Measurements from ENCODE around the gene SOX15.

Gene SOX15

DNA sequence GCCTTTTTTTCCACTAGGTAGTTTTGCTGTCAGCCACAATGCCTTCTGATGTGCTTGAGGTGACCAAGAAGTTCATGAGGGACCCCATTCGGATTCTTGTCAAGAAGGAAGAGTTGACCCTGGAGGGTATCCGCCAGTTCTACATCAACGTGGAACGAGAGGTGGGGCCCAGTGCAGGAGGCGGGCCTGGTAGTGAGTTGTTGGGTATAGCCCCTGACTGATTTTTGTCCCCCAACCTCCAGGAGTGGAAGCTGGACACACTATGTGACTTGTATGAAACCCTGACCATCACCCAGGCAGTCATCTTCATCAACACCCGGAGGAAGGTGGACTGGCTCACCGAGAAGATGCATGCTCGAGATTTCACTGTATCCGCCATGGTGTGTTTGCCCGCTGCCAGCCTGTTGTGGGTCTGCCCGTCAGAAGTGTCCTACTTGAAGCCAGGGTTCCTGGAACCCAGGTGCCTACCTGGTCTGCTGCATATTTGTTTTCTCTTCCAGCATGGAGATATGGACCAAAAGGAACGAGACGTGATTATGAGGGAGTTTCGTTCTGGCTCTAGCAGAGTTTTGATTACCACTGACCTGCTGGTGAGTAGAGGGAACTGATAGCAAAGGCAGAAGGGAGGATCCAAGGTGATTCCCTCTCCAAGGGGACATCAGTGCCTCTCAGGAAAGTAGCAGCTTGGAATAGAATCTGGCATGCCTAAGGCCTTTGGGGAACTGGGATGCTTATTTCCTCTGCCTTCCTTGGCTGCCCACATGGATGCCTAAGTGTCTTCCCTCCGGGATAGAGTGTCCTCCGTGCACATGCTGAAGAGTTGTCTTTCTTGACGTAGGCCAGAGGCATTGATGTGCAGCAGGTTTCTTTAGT is 12.3 kb downstream of the SOX15 start:
- no peak for DNase-seq (ENCODE audit: low read depth)

- DNase-seq (ENCODE audit: low read depth) = no peak
Measured at GRCh38 chr17:7576432-7576937, 13.4 kb downstream of the SOX15 start.

DNA sequence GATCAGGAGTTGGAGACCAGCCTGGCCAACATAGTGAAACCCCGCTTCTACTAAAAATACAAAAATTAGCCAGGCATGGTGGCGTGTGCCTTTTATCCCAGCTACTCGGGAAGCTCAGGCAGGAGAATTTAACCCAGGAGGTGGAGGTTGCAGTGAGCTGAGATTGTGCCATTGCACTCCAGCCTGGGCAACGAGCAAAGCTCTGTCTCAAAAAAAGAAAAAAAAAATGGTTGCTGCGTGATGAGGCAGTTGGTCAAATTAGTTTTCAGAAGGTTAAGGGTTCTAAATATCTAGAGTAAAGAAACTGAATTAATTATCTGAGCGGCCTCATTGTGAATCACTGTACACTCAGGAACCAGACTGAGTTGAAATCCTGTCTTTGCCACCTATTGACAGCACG is 13.9 kb downstream of the SOX15 start:
- no peak for DNase-seq (ENCODE audit: low read depth)

GRCh38 chr17:7575481-7575883 is 14.4 kb downstream of the SOX15 start:
- DNase-seq (ENCODE audit: low read depth) = no peak

GRCh38 chr17:7574176-7574953 is 15.5 kb downstream of the SOX15 start:
- no peak for DNase-seq (ENCODE audit: low read depth)

- DNase-seq (ENCODE audit: low read depth) = no peak
Measured at GRCh38 chr17:7573324-7574080, 16.4 kb downstream of the SOX15 start.

- DNase-seq (ENCODE audit: low read depth) = peak; percentile 97
Measured at GRCh38 chr17:7572588-7573323, 17.1 kb downstream of the SOX15 start.

GRCh38 chr17:7572338-7572587 is 17.6 kb downstream of the SOX15 start:
- DNase-seq (ENCODE audit: low read depth) = no peak

DNA sequence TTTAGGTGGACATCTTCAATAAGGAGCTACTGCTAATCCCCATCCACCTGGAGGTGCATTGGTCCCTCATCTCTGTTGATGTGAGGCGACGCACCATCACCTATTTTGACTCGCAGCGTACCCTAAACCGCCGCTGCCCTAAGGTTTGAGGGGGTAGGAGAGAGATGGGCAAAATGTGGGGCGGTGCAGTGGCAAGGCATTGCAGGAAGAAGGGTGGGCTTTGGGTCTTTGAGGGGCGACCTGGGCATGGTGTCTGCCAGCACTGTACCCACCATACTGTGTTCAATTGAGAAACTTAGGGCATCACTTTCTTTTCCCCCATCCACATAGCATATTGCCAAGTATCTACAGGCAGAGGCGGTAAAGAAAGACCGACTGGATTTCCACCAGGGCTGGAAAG is 19.5 kb downstream of the SOX15 start:
- DNase-seq (ENCODE audit: low read depth) = no peak

DNA sequence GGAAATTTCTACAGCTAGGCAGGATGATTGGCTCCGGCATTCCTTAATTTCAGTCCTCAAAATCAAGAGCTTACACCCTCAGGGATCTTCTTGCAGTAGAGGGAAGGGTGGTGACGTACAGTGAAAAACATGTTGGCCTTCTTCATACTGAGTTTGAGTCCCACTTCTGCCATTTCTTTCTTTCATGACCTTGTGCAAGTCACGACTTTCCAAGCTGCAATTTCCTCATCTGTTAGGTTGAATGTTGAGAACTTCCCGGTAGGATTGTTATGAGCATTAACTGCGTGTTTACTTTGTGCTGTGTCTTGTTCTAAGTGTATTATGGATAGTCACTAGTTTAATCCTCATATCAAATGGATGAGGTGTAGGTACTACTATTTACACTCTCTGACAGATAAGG is 20.3 kb downstream of the SOX15 start:
- no peak for DNase-seq (ENCODE audit: low read depth)

DNA sequence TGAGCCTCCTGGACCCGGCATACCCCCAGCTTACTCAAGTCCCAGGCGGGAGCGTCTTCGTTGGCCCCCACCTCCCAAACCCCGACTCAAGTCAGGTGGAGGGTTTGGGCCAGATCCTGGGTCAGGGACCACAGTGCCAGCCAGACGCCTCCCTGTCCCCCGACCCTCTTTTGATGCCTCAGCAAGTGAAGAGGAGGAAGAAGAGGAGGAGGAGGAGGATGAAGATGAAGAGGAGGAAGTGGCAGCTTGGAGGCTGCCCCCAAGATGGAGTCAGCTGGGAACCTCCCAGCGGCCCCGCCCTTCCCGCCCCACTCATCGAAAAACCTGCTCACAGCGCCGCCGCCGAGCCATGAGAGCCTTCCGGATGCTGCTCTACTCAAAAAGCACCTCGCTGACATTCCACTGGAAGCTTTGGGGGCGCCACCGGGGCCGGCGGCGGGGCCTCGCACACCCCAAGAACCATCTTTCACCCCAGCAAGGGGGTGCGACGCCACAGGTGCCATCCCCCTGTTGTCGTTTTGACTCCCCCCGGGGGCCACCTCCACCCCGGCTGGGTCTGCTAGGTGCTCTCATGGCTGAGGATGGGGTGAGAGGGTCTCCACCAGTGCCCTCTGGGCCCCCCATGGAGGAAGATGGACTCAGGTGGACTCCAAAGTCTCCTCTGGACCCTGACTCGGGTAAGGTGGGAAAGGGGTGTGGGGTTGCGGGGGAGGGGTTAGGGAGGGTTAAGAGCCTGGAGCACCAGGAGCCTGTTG is 26.6 kb downstream of the SOX15 start:
- DNase-seq (ENCODE audit: low read depth) = no peak

- no peak for DNase-seq (ENCODE audit: low read depth)
Measured at GRCh38 chr17:7562208-7562605, 27.7 kb downstream of the SOX15 start.

GRCh38 chr17:7561589-7562207 is 28.2 kb downstream of the SOX15 start, which contains the start of gene SENP3:
Gene SENP3 (plus strand): TSS chr17:7561919. CDS start chr17:7563077, 1,158 bp downstream.
- no peak for DNase-seq (ENCODE audit: low read depth)

GRCh38 chr17:7561028-7561575 is 28.8 kb downstream of the SOX15 start:
- no peak for DNase-seq (ENCODE audit: low read depth)

GRCh38 chr17:7560172-7561027 is 29.5 kb downstream of the SOX15 start:
- DNase-seq (ENCODE audit: low read depth) = no peak

- no peak for DNase-seq (ENCODE audit: low read depth)
Measured at GRCh38 chr17:7559320-7560171, 30.3 kb downstream of the SOX15 start.

- DNase-seq (ENCODE audit: low read depth) = no peak
Measured at GRCh38 chr17:7558544-7559319, 31.2 kb downstream of the SOX15 start, which contains the start of gene TNFSF13. Gene TNFSF13 (plus strand): TSS chr17:7558750. CDS start chr17:7559040, 290 bp downstream.
